ENCODE data around the gene PCDHGC5. TPM values are rescaled to one million over a fixed set of nuclear protein-coding genes. Genes with fewer than 3 reads are reported as not detected.

The PCDHGC5 gene
- total RNA-seq, 2 donors from 2014 or later = 0.32 to 0.64 TPM

DNA sequence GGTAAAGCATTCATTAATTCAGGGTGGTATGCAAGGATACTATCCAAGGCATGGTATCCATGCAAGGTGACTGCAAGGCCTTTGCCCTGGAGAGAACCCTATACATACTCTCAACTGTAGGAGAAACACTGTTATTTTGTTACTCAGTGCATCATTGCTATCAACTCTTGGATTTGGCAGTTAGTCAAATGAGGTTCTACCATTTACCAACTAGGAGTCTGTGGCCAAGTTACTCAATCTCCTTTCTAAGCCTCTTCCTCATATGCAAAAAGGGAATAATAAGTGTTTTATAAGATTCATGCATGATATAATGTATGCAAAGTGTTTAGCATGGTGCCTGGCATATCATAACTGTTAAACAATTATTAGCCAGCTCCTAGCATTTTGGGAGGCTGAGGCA is 9.1 kb upstream of the PCDHGC5 start:
- no peak overlapping the region for H3K9ac ChIP-seq (ENCODE audit: low read depth in 2 of 2, low read length in 2 of 2)
- no peaks in the 10 kb centered on the region for H3K4me1 ChIP-seq
- TF ChIP-seq, protein P1, sequence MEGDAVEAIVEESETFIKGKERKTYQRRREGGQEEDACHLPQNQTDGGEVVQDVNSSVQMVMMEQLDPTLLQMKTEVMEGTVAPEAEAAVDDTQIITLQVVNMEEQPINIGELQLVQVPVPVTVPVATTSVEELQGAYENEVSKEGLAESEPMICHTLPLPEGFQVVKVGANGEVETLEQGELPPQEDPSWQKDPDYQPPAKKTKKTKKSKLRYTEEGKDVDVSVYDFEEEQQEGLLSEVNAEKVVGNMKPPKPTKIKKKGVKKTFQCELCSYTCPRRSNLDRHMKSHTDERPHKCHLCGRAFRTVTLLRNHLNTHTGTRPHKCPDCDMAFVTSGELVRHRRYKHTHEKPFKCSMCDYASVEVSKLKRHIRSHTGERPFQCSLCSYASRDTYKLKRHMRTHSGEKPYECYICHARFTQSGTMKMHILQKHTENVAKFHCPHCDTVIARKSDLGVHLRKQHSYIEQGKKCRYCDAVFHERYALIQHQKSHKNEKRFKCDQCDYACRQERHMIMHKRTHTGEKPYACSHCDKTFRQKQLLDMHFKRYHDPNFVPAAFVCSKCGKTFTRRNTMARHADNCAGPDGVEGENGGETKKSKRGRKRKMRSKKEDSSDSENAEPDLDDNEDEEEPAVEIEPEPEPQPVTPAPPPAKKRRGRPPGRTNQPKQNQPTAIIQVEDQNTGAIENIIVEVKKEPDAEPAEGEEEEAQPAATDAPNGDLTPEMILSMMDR (IDR thresholded peaks at IDR 0.05) = no peak
- H3K4me3 ChIP-seq = no peak overlapping the region
- H3K36me3 ChIP-seq = no peaks in the 10 kb centered on the region
- no peaks in the 10 kb centered on the region for H3K9me3 ChIP-seq
- H3K27ac ChIP-seq = no peak overlapping the region
- H3K27me3 ChIP-seq = no peaks in the 10 kb centered on the region
- intact Hi-C loops (cut with DNase I) = loop anchor here (5.0 kb wide), 1 partner anchor 38 kb away; no protein-coding TSS in a partner anchor
- no peak for DNase-seq

DNA sequence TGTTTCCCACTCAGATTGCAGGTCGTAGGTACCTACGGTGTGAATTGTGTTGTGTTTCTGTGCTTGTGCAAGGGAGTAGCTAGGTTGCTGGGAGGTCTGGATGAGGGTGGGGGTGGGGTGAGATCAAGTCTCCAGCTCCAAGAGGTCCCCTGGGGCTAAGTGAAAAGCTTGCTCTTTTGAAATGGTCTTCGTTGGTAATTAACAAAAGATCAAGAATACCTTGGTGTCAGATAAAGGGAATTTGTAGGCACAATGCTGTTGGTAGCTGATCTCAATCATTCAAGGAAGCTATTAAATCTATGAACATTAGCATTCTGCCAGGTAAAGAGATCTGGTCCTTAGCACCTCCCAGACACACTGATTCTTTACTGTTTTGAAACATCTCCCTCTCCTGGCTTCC is 5.0 kb upstream of the PCDHGC5 start:
- H3K4me1 ChIP-seq = peaks cover 3% of the 10 kb centered on the region
- intact Hi-C loops (cut with DNase I) = no loop called here
- peaks cover 8% of the 10 kb centered on the region for H3K27me3 ChIP-seq
- no peak overlapping the region for H3K9ac ChIP-seq (ENCODE audit: low read depth in 2 of 2, low read length in 2 of 2)
- H3K36me3 ChIP-seq = no peaks in the 10 kb centered on the region
- TF ChIP-seq, protein P1 (IDR thresholded peaks at IDR 0.05) = no peak
- H3K27ac ChIP-seq = no peak overlapping the region
- no peaks in the 10 kb centered on the region for H3K9me3 ChIP-seq
- no peak overlapping the region for H3K4me3 ChIP-seq
- no peak for DNase-seq

DNA sequence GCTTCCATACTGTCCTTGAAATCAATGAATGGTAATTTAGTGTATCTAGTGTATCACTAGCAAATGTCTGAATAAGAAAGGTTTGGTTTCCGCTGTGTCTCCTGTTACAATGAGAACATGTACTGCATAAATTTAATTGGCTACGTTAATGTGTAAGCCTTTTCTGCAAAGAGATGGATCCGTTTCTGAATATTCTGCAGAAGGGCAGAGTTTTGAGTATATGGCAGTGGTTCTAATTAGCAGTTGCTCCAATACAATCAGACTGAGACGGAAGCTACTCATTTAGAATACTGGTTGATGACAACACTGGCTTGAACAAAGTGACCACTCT is 4.6 kb upstream of the PCDHGC5 start:
- no peak overlapping the region for H3K27ac ChIP-seq
- intact Hi-C loops (cut with DNase I) = no loop called here
- TF ChIP-seq, protein P1 (IDR thresholded peaks at IDR 0.05) = no peak
- peak overlapping the region; percentile 32 for H3K4me3 ChIP-seq
- no peak overlapping the region for H3K9ac ChIP-seq (ENCODE audit: low read depth in 2 of 2, low read length in 2 of 2)
- DNase-seq = no peak
- peaks cover 8% of the 10 kb centered on the region for H3K27me3 ChIP-seq
- H3K36me3 ChIP-seq = no peaks in the 10 kb centered on the region
- no peaks in the 10 kb centered on the region for H3K9me3 ChIP-seq
- H3K4me1 ChIP-seq = peaks cover 3% of the 10 kb centered on the region

DNA sequence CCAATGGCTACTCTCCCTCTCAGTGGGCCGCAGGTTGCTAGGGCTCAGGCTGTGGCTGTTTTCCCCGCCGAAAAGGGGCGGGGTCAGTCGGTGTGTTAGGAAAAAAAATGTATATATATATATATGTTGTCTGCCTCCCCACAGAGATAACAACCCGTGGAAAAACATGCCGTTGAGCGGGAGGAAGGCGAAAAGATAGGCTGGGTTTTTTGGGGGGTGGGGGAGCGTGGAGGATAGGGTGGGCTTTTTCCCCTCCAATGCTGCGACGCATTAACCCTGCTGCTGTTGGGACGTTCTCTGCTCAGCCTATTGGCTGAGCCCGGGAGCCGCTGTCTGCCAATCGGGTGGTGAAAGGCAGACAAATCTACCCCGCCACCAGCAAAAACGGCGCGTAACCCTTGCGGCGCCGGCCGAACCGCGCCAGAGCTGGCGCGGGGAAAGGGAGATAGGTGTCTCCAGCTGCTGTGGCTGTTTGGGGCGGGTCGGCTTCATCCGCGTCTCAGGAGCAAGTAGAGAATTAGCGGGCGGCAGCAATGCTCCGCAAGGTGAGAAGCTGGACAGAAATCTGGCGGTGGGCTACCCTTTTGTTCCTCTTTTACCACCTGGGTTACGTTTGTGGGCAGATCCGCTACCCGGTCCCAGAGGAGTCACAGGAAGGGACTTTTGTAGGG is 4.1 kb upstream of the PCDHGC5 start, which contains the start of gene PCDHGC4:
TSS of gene PCDHGC4 (plus strand) at position 390 of the 671 bp plus-strand sequence. CDS start at position 534, 144 bp downstream.
- Histone ChIP-seq H3K9me3 (no peaks in the 10 kb centered on the region), H3K27me3 (peaks cover 8% of the 10 kb centered on the region), H3K27ac (no peak within 1 kb of the TSS), H3K4me1 (peaks cover 3% of the 10 kb centered on the region), H3K36me3 (no peaks in the 10 kb centered on the region), H3K9ac (ENCODE audit: low read depth in 2 of 2, low read length in 2 of 2) (no peak within 1 kb of the TSS), H3K4me3 (peak within 1 kb of the TSS; percentile 32)
- TF ChIP-seq, protein P1 (IDR thresholded peaks at IDR 0.05) = no peak
- intact Hi-C loops (cut with DNase I) = no loop called here
- no peak for DNase-seq

DNA sequence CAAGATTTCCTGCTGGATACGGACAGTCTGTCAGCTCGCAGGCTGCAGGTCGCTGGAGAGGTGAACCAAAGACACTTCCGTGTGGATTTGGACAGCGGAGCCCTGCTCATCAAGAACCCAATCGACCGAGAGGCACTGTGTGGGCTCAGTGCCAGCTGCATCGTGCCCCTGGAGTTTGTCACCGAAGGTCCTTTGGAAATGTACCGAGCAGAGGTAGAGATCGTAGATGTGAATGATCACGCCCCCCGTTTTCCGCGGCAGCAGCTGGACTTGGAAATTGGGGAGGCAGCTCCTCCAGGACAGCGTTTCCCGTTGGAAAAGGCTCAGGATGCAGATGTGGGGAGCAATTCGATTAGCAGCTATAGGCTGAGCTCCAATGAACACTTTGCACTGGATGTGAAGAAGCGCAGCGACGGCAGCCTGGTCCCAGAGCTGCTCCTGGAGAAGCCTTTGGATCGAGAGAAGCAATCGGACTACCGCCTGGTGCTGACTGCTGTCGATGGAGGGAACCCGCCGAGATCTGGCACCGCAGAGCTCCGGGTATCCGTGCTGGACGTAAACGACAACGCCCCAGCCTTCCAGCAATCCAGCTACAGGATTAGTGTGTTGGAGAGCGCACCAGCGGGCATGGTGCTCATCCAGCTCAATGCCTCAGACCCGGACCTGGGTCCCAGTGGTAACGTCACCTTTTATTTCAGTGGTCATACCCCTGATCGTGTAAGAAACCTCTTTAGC is 3.4 kb upstream of the PCDHGC5 start:
- Histone ChIP-seq H3K36me3 (no peaks in the 10 kb centered on the region), H3K4me1 (peaks cover 3% of the 10 kb centered on the region), H3K4me3 (peak overlapping the region; percentile 32), H3K9me3 (no peaks in the 10 kb centered on the region), H3K27ac (no peak overlapping the region), H3K9ac (ENCODE audit: low read depth in 2 of 2, low read length in 2 of 2) (no peak overlapping the region), H3K27me3 (peaks cover 8% of the 10 kb centered on the region)
- DNase-seq = no peak
- intact Hi-C loops (cut with DNase I) = no loop called here
- TF ChIP-seq, protein P1 (IDR thresholded peaks at IDR 0.05) = no peak

Data from colonic mucosa (tissue), 4 donors.